IPS DF 4.7 (cell line): ENCODE data around the gene RERE.

Source experiments
- DNase-seq: peaks from one replicate; pipeline ENCODE4 v3.0.0-alpha.2; 2013; ENCODE audit warnings: low spot score; ENCODE audit errors: extremely low read depth

RERE gene

GRCh38 chr1:8430476-8430875, 387.0 kb downstream of the RERE start:
- no peak for DNase-seq

DNA sequence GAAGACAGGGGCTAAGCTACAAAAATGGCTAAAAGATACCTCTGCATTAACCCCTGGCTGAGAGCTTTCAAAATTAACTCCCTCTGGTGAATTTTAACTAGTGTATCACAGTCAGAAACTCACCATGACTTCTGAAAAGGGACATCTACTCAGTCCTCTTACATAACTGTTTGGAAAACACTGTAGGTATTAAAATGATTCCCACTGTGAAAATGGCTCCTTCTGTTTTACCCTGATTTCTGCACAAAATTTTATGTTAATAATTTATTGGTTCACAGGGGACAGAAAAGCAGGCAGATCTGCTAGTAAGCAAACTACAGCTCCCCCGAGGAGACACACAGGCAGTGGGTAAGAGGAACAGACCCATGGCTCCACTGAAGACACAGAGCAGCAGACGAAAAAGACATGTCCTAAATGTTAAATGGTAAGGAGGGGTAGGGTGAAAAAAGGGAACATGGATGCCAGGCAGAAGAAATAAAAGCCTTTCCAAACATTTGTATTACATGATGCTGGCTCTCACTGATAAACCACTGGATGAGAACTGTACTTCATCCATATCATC, 387.8 kb downstream of the RERE start:
- DNase-seq, result no peak

DNA sequence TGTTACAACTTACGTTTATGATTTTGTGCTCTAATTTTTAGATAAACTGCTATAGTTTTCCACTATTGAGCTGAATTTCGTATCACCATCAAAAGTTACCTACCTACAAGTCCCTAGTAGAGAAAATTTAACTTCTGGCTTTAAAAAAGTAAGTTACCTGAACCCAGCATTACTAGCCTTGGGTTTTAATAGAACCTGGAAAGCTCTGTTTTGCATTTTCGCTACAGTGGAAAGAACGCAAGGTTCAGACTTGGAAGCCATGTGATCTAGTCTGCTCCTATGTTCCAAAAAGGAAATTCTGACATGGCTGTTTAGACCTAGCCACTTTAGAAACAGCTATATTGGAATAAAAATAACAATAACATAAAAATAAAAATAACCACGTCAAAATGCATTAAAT, 389.0 kb downstream of the RERE start:
- DNase-seq, result no peak

- DNase-seq, result no peak
These were observed 389.5 kb downstream of the RERE start for GRCh38 chr1:8427986-8428385.

- no peak for DNase-seq
These were observed 389.9 kb downstream of the RERE start for GRCh38 chr1:8427493-8427892.

GRCh38 chr1:8426996-8427395, 390.4 kb downstream of the RERE start:
- DNase-seq, result no peak

DNA sequence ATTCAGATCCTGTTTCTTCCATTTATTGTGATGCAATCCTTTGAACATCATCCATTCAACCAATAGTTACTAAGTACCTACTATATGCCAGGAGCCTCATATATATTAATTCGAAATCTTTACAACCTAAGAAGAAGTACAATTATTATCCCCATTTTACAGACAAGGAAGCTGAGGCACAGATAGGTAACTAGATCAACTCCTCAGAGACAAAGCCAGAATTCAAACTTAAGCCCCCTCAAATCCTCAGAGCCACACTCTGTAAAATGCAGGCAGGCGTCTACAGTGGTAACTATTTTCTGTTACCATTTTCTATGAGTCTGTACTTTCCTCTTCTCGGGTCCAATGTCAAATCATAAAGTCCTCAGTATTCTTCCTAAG, 391.7 kb downstream of the RERE start:
- DNase-seq, result no peak

GRCh38 chr1:8425150-8425780, 392.2 kb downstream of the RERE start:
- no peak for DNase-seq

DNA sequence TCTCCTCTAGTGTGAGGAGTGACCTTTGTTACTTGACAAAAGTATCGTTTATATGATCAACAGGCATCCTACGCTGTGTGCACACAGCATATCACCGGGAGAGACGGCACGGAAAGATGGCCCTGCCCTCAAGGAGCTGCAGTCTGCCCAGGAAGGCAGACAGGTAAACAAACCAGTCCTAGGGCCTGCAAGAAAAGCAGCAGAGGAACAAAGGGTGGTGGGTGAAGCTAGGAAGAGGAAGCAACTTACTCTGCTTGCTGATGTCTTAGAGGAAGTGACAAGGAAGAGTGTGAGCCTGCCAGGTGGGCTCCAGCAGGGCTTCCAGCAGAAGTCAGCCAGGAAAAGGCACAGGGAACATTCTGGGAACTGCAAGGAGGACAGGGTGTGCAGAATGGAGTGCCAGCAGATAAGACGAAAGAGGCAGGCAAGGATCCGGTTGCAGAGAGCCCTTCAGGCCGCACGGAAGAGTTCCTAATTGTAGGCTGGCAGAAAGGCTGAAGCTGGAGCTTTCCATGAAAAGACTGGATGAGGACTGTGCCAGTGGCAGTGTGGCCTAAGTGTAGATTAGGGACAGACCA, 392.8 kb downstream of the RERE start:
- DNase-seq, result no peak

GRCh38 chr1:8423692-8424538, 393.5 kb downstream of the RERE start:
- no peak for DNase-seq

GRCh38 chr1:8423269-8423691, 394.2 kb downstream of the RERE start:
- no peak for DNase-seq

GRCh38 chr1:8422510-8423268, 394.8 kb downstream of the RERE start:
- no peak for DNase-seq

DNA sequence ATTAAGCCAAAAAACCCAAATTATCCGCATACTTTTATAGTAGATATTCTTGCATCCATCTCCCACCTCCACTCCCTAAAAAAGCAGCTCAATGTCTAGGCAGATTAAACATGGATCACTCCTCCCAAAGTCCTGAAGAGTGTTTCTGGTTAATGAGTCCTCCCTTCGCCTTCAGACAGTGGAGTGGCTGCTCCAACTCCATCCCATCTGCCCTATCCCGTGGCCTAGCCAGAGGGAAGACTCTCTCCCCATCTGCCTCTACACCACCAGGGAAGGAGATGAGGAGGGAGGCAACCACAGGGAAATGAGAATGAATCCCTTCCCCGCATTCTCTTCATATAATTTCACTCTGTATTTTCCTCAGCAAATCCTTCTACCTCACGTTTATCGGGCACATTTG, 395.7 kb downstream of the RERE start:
- no peak for DNase-seq

DNA sequence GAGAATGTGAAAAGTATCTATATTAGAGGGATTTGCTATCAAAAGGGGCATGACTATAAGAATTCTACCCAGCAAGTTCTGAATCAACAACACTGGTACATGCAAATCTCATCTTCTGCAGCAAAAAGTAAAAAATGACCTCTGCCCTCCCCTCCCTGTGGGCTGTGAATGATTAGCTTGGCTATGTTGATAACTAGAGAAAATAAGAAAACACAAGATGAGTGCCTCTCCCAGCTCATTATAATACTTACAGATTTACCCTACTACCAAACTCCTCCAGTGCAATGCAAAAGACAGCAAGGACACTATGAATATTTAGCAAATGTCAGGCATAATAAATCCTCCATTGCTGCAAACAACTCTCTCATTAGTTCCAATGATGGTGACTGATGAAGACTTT, 397.1 kb downstream of the RERE start:
- DNase-seq, result no peak

DNA sequence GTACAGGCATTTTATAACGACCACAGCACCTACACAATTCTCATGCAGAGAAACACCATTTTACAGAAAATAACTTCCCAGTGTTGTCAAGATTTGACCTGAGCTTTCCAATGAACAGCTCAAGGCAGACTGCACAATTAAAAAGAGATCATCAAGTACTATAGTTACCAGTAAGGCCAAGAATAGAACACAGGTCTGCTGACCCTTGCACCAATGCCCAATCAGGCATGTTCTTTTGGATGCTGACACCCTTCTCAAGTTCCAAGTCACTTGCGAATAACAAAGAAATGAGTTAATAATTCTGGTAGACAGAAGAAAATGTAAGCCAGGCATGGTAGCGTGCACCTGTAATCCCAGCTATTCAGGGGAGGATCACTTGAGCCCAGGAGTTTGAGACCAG, 397.6 kb downstream of the RERE start:
- no peak for DNase-seq

GRCh38 chr1:8419172-8419571, 398.3 kb downstream of the RERE start:
- no peak for DNase-seq

GRCh38 chr1:8418301-8418700, 399.1 kb downstream of the RERE start:
- DNase-seq, result no peak

- no peak for DNase-seq
These were observed 399.8 kb downstream of the RERE start for GRCh38 chr1:8417625-8418024.

DNA sequence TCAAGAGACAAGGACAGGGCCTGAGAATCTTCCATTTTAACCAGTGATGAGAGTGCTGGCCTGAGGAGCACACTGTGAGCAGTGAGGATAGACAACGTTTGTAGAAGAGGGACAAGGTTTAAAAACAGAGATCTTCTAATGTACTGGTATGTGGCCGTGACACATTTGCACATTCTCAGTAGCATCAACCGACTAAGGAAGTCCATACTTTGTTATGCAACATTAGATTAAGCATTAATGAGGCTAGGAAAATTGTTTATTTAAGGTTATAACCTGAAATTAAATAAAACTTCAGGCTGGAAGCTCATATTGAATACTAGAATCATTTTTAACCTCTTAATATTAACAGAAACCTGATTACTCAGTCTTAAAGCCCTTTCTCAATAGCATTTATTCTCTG, 400.6 kb downstream of the RERE start:
- no peak for DNase-seq

DNA sequence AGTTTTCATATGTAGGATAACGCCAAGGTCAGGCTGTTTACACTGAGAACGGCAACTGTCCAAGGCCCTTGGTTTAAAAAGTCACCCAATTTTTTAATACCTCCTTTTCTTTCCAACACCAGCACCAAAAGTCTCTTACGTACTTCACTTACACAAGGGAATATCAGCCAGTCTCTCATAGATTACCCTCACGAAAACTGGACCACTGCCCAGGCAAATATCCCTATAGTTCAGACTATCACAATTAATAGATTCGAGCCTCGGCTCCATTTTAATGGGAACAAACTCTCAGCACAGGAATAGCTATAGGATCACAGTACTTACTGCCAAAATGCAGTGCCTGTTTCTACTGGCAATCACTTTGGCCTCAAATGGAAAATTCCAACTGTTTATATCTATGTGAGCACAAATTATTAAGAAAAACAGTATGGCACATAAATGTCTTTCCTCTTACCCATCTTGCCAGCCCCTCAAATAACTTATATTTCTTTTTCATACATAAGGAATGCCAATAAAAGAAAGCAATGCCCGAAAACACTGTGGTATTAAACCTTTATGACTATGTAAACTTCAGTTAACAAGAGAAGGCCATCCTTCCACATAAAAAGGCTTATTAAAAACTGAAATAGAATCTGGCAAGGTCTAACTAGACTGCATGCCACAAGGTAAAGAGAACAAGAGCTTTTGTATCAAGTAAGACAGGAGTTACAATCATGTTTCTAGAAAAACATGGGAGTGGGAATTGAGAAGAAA, 401.7 kb downstream of the RERE start:
- no peak for DNase-seq
